ENCODE measurements around the gene GRM4. TPM values are rescaled to one million over a fixed set of nuclear protein-coding genes. Genes with fewer than 3 reads are reported as not detected.
A peak's percentile ranks its signal among the peaks of the same experiment; 100 is the strongest.

GRM4 gene
- total and polyA plus RNA-seq, 10 of the 15 experiments (the other 5 are each of a cell fraction or from before 2014, with no cell fraction given): 0.01 to 0.31 (median 0.05) TPM; not detected in 2

DNA sequence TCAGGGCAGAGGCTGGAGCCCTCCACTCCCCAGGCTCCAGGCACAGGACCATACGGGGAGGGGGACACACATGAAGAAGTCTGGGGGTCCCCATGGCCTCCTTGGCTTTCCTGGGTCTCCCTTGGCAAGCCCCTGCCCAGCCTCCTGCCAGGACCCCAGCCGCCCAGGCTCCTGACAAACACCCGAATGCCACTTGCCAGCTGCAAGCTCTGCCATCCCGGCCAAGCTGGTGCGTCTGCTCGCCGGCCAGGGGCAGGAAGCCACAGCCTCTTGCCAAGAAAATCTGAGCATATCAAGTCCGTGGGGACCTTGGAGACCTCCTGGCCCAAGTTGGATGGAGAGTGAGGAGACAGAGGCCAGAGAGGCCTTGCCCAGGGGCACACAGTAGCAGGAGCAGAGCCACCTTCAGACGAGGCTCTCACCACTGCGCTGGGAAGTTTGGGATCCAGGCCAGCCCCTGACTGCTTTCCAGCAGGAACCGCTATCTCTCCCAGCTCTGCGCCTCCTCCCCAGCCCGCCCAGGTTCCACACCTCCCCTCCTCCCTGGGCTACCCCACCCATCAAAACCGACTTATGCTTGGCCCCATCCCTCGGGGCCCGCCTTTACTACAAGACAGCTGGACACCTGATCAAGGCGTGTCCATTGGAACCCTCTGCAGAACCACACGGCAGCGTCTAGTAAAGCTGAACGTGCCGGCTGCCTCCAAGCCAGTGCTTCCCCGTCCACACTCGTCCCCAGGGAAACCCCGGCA, 80.2 kb downstream of the GRM4 start:
- Histone ChIP-seq H2AFZ (ENCODE audit: control insufficient read depth, low read depth, low read length) (no peak overlapping the region), H3K9me3 (replicated peaks; ENCODE audit: control insufficient read depth, insufficient read depth, low read length) (no peaks in the 10 kb centered on the region), H3K79me2 (ENCODE audit: control insufficient read depth, insufficient read depth, low read length) (no peaks in the 10 kb centered on the region), H3K4me2 (ENCODE audit: control insufficient read depth, insufficient read depth) (no peak overlapping the region), H3K36me3 (ENCODE audit: control insufficient read depth in 2 of 2, insufficient read depth in 2 of 2, low read length in 1 of 2) (no peaks in the 10 kb centered on the region), H4K20me1 (ENCODE audit: control insufficient read depth, insufficient read depth) (no peaks in the 10 kb centered on the region), H3K4me3 (no peak overlapping the region), H3K4me1 (ENCODE audit: control insufficient read depth, insufficient read depth, low read length) (no peaks in the 10 kb centered on the region), H3K27ac (ENCODE audit: control insufficient read depth, insufficient read depth) (no peak overlapping the region), H3K9ac (ENCODE audit: control insufficient read depth, insufficient read depth, low read length) (no peak overlapping the region), H3K27me3 (replicated peaks in 1 of 2; ENCODE audit: control insufficient read depth in 2 of 2, insufficient read depth in 2 of 2, low read length in 1 of 2) (peaks cover 3% of the 10 kb centered on the region in 2 experiments; a peak in 1 of 4 replicates)
- DNase-seq (ENCODE audit: low read depth, low spot score): no peak
- ChIA-PET RAD21 (ENCODE audit: unreplicated experiment) (no interaction called here), POLR2A (no interaction called here), CTCF (no interaction called here), SMC1A (ENCODE audit: uncharacterized antibody, unreplicated experiment) (no interaction called here)
- WGBS (ENCODE audit: insufficient coverage, insufficient replicate concordance, low lambda C conversion rate, missing lambda C conversion rate): 38% methylated on average over 24 of the region's 24 CpGs
- BruUV-seq (replicated peaks): no TSS peak
- no peak for TF ChIP-seq NR2F1 (conservative IDR thresholded peaks at IDR 0.05)
- no peak for TF ChIP-seq BACH1 (IDR thresholded peaks at IDR 0.05; ENCODE audit: borderline replicate concordance)
- no peak for TF ChIP-seq NFYA (IDR thresholded peaks at IDR 0.05; ENCODE audit: borderline replicate concordance, low read depth, low read length)
- TF ChIP-seq BHLHE40 (IDR thresholded peaks at IDR 0.05; ENCODE audit: borderline replicate concordance in 1 of 2, low read depth in 2 of 2, low read length in 1 of 2): 0 out of 4 replicates have a peak, but pooled peaks of 1 of the 2 experiments have one; percentile 36
- TF ChIP-seq WRNIP1 (IDR thresholded peaks at IDR 0.05; ENCODE audit: borderline replicate concordance, low read depth, low read length): no peak
- in situ Hi-C loops (cut with MboI): no loop called here
- no peak for ATAC-seq
- intact Hi-C loops (cut with micrococcal nuclease; ENCODE audit: unreplicated experiment): no loop called here
- FAIRE-seq: no peak

DNA sequence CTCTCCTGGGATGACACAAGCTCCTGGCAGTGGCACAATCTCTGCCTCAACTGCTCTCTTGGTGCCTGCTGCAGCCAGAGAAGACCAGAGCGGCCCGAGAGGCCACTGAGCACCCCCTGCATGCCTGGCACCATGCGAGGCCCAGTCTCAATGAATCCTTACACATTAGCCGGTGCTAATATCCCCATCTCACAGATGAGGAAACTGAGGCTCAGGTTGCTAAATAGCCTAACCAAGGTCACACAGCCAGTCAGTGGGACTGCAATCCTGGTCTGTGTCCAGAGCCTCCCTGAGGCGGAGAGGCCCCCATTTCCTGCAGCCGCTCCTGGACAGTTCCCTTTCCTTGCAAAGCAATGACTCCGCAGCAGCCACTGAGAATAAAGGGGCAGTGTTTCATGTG, 81.2 kb downstream of the GRM4 start:
- H3K27me3 ChIP-seq (replicated peaks in 1 of 2; ENCODE audit: control insufficient read depth in 2 of 2, insufficient read depth in 2 of 2, low read length in 1 of 2): peaks cover 3% of the 10 kb centered on the region in 2 experiments; a peak in 1 of 4 replicates
- ChIA-PET SMC1A (ENCODE audit: uncharacterized antibody, unreplicated experiment) (no interaction called here), RAD21 (ENCODE audit: unreplicated experiment) (no interaction called here), CTCF (no interaction called here), POLR2A (no interaction called here)
- BruUV-seq (replicated peaks): no TSS peak
- no peak overlapping the region for H3K27ac ChIP-seq (ENCODE audit: control insufficient read depth, insufficient read depth)
- no peak for ATAC-seq
- H3K36me3 ChIP-seq (ENCODE audit: control insufficient read depth in 2 of 2, insufficient read depth in 2 of 2, low read length in 1 of 2): no peaks in the 10 kb centered on the region
- in situ Hi-C loops (cut with MboI) (no loop called here), intact Hi-C loops (cut with micrococcal nuclease; ENCODE audit: unreplicated experiment) (no loop called here)
- no peak overlapping the region for H3K4me3 ChIP-seq
- DNase-seq (ENCODE audit: low read depth, low spot score): no peak
- WGBS (ENCODE audit: insufficient coverage, insufficient replicate concordance, low lambda C conversion rate, missing lambda C conversion rate): 27% methylated on average over 7 of the region's 7 CpGs
- no peak for FAIRE-seq
- H3K79me2 ChIP-seq (ENCODE audit: control insufficient read depth, insufficient read depth, low read length): no peaks in the 10 kb centered on the region
- H3K4me1 ChIP-seq (ENCODE audit: control insufficient read depth, insufficient read depth, low read length): no peaks in the 10 kb centered on the region
- no peaks in the 10 kb centered on the region for H3K9me3 ChIP-seq (replicated peaks; ENCODE audit: control insufficient read depth, insufficient read depth, low read length)
- H3K4me2 ChIP-seq (ENCODE audit: control insufficient read depth, insufficient read depth): no peak overlapping the region
- H4K20me1 ChIP-seq (ENCODE audit: control insufficient read depth, insufficient read depth): no peaks in the 10 kb centered on the region
- no peak overlapping the region for H3K9ac ChIP-seq (ENCODE audit: control insufficient read depth, insufficient read depth, low read length)
- H2AFZ ChIP-seq (ENCODE audit: control insufficient read depth, low read depth, low read length): no peak overlapping the region
- TF ChIP-seq CREB1 (IDR thresholded peaks at IDR 0.05; ENCODE audit: low read depth) (no peak), TCF3 (IDR thresholded peaks at IDR 0.05; ENCODE audit: borderline replicate concordance, insufficient read depth, low read depth, low read length) (no peak), RB1 (IDR thresholded peaks at IDR 0.05; ENCODE audit: borderline replicate concordance) (no peak), MEF2A (IDR thresholded peaks at IDR 0.05; ENCODE audit: insufficient read depth, low read depth, low read length) (no peak), SUZ12 (IDR thresholded peaks at IDR 0.05; ENCODE audit: unreplicated experiment) (no peak), SMAD5 (IDR thresholded peaks at IDR 0.05; ENCODE audit: low read depth) (no peak), CBX5 (IDR thresholded peaks at IDR 0.05; ENCODE audit: low read depth) (no peak), BACH1 (IDR thresholded peaks at IDR 0.05; ENCODE audit: borderline replicate concordance) (no peak), IRF4 (IDR thresholded peaks at IDR 0.05; ENCODE audit: low read depth, low read length) (no peak), CBFB (IDR thresholded peaks at IDR 0.05; ENCODE audit: low read depth) (no peak), BRCA1 (IDR thresholded peaks at IDR 0.05; ENCODE audit: low read depth, low read length) (no peak), CHD4 (IDR thresholded peaks at IDR 0.05) (no peak), MYB (IDR thresholded peaks at IDR 0.05; ENCODE audit: borderline replicate concordance, low read depth, low read length) (no peak), ESRRA (IDR thresholded peaks at IDR 0.05; ENCODE audit: low read length) (no peak)
- TF ChIP-seq, protein P1, sequence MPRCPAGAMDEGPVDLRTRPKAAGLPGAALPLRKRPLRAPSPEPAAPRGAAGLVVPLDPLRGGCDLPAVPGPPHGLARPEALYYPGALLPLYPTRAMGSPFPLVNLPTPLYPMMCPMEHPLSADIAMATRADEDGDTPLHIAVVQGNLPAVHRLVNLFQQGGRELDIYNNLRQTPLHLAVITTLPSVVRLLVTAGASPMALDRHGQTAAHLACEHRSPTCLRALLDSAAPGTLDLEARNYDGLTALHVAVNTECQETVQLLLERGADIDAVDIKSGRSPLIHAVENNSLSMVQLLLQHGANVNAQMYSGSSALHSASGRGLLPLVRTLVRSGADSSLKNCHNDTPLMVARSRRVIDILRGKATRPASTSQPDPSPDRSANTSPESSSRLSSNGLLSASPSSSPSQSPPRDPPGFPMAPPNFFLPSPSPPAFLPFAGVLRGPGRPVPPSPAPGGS (IDR thresholded peaks at IDR 0.05; ENCODE audit: borderline replicate concordance, insufficient read depth, low read depth, low read length, poor library complexity, severe bottlenecking): no peak

Measured in GM12878 (cell line).